ENCODE measurements around the gene XRCC1. TPM values are rescaled to one million over a fixed set of nuclear protein-coding genes. Genes with fewer than 3 reads are reported as not detected.

The XRCC1 gene
- total RNA-seq, 4 donors from 2014 or later: 18.6 to 30.6 (median 25.7) TPM

DNA sequence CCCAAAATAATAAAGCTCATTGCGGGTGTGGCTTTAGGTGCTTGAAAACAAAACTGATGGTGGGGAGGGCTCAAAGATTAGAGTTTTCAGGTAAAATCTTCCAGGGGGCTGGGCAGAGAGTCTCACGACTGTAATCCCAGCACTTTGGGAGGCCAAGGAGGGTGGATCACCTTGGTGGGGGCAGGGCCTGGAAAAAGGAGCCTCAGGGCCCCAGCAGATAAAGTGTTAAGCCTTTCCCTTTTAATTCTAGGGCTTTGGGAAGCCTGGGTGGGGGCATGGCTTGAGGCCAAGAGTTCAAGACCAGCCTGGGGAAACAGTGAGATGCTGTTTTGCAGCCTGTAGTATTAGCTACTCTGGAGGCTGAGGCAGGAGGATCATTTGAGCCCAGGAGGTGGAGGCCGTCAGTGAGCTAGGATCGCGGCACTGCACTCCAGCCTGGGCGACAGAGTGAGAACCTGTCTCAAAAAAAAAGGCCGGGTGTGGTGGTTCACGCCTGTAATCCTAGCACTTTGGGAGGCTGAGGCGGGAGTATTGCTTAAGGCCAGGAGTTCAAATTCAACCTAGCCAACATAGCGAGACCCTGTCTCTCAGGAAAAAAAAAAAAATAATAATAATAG lies 18.9 kb upstream of the XRCC1 start:
- no peak for DNase-seq (ENCODE audit: low spot score in 2 of 2)
- Histone ChIP-seq H3K4me3 (peak overlapping the region; percentile 54 to 73 (median 67)), H3K4me1 (peaks cover 0 to 54% (median 30%) of the 10 kb centered on the region in 4 donors), H3K27ac (peak overlapping the region; percentile 82 to 98 (median 88)), H3K27me3 (no peaks in the 10 kb centered on the region), H3K36me3 (peaks cover 0 to 58% (median 6%) of the 10 kb centered on the region in 3 donors), H3K9me3 (no peaks in the 10 kb centered on the region)
- TF ChIP-seq POLR2A (IDR thresholded peaks at IDR 0.05) (no peak), EP300 (IDR thresholded peaks at IDR 0.05) (no peak)
- TF ChIP-seq, protein P1, sequence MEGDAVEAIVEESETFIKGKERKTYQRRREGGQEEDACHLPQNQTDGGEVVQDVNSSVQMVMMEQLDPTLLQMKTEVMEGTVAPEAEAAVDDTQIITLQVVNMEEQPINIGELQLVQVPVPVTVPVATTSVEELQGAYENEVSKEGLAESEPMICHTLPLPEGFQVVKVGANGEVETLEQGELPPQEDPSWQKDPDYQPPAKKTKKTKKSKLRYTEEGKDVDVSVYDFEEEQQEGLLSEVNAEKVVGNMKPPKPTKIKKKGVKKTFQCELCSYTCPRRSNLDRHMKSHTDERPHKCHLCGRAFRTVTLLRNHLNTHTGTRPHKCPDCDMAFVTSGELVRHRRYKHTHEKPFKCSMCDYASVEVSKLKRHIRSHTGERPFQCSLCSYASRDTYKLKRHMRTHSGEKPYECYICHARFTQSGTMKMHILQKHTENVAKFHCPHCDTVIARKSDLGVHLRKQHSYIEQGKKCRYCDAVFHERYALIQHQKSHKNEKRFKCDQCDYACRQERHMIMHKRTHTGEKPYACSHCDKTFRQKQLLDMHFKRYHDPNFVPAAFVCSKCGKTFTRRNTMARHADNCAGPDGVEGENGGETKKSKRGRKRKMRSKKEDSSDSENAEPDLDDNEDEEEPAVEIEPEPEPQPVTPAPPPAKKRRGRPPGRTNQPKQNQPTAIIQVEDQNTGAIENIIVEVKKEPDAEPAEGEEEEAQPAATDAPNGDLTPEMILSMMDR (IDR thresholded peaks at IDR 0.05): no peak
- 81 to 84% methylated on average over 10 of the region's 10 CpGs for WGBS, 2 donors

DNA sequence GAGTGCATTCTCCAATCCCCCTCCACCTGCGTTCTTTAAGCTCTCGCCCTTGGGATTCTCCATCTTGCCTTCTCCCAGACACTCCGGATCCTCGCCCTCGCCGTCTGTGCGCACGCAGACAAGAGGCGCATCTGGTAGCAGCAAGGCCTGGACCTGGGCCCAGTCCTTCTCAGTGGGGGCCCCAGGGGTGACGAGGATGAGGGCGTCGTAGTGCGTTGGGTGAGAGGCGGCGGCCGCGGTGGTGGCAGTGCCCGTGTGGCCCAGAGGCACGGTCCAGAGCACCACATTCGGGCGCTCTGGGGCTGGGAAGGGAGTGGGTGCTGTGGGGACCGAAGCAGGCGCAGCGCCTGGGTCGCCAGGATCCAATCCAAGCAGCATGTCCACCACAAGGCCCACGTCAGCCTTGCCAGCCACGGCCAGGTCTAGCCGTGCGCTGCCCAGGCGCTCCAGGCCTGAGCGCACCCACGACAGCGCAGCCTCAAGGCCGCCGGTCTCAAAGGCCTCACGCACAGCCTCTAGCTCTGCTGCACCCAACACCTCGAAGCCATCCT lies 17.5 kb upstream of the XRCC1 start:
- H3K36me3 ChIP-seq: peaks cover 0 to 62% (median 0%) of the 10 kb centered on the region in 3 donors
- H3K4me3 ChIP-seq: no peak overlapping the region
- TF ChIP-seq EP300 (IDR thresholded peaks at IDR 0.05) (no peak), POLR2A (IDR thresholded peaks at IDR 0.05) (no peak)
- TF ChIP-seq, protein P1 (IDR thresholded peaks at IDR 0.05): no peak
- peak overlapping the region in 1 of 4 donors; percentile 98 for H3K27ac ChIP-seq
- no peaks in the 10 kb centered on the region for H3K9me3 ChIP-seq
- no peaks in the 10 kb centered on the region for H3K27me3 ChIP-seq
- WGBS, 2 donors: 91 to 94% methylated on average over 37 of the region's 37 CpGs
- DNase-seq (ENCODE audit: low spot score in 2 of 2): no peak
- peaks cover 0 to 41% (median 26%) of the 10 kb centered on the region in 4 donors for H3K4me1 ChIP-seq

DNA sequence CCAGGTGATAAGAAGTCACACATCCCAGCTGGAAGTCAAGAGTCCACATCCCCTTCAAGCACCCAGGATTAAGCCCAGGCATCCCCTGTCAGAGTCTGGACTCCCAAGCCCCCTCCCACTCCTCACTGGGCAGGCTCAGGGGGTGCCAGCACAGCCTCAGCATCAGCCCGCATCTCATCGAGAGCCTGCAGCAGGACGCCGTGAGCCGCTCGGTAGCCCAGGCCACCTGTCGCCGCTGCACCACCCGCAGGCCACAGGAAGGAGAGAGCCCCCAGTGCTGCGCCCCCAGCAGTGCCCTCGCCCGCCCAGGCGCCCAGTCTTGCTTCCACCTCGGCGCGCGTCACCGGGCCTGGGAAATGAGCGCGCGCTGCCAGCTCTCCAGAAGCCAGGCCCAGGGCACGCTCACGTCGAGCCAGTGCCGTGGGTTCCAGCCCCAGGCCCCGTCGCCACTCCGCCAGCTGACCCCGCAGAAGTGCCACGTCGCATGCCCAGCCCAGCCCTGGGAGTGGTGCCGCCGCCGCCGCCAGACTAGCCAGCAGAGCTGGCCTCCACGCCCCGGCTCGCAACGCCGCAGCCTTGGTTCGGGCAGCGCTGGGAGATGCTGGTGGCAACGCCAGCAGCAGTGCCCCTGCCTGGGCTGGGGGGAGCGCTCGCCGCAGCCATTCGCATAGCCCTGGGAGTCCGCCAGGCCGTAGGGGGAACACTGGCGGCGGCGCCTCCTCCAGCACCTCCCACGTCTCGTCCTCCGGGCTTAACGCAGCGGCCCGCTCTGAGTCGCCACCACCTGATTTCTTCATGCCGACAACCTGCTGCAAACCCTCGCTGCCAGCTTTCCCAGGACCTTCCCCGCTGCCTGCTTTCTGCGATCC lies 16.8 kb upstream of the XRCC1 start:
- 92 to 95% methylated on average over 47 to 63 of the region's 63 CpGs for WGBS, 2 donors
- H3K4me3 ChIP-seq: no peak overlapping the region
- H3K27me3 ChIP-seq: no peaks in the 10 kb centered on the region
- H3K9me3 ChIP-seq: no peaks in the 10 kb centered on the region
- no peak overlapping the region for H3K27ac ChIP-seq
- H3K4me1 ChIP-seq: peaks cover 0 to 33% (median 19%) of the 10 kb centered on the region in 4 donors
- no peak for DNase-seq (ENCODE audit: low spot score in 2 of 2)
- peaks cover 0 to 64% (median 0%) of the 10 kb centered on the region in 3 donors for H3K36me3 ChIP-seq
- TF ChIP-seq, protein P1 (IDR thresholded peaks at IDR 0.05): no peak
- TF ChIP-seq EP300 (IDR thresholded peaks at IDR 0.05) (no peak), POLR2A (IDR thresholded peaks at IDR 0.05) (no peak)

DNA sequence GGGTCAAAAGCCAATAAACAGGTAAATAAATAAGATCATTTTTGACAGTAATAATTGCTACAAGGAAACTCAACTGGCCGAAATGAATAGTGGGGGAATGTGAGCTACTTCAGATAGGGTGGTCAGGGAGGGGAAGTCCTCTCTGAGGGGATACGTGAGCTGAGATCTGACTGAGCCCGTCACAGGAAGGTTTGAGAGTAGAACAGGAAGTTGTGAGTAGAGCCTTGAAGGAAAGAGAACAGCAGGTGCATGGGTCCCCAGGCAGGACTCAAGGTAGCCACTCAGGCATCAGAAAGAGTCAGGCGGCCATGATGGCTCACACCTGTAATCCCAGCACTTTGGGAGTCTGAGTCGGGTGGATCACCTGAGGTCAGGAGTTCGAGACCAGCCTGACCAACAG lies 14.4 kb upstream of the XRCC1 start:
- Histone ChIP-seq H3K4me1 (peaks cover 0 to 20% (median 9%) of the 10 kb centered on the region in 4 donors), H3K36me3 (peaks cover 0 to 80% (median 0%) of the 10 kb centered on the region in 3 donors), H3K27ac (no peak overlapping the region), H3K27me3 (no peaks in the 10 kb centered on the region), H3K9me3 (no peaks in the 10 kb centered on the region), H3K4me3 (no peak overlapping the region)
- TF ChIP-seq EP300 (IDR thresholded peaks at IDR 0.05) (no peak), POLR2A (IDR thresholded peaks at IDR 0.05) (no peak)
- TF ChIP-seq, protein P1 (IDR thresholded peaks at IDR 0.05): no peak
- 77 to 82% methylated on average over 6 of the region's 6 CpGs for WGBS, 2 donors
- no peak for DNase-seq (ENCODE audit: low spot score in 2 of 2)
